Stimulated activated memory B cell treated with anti-CD40 and anti-IgM and Interleukin-4, amounts not matched to agents 10 μg/mL and 1 μg/mL and 100 μg/mL, for 72 hours (primary cell): ENCODE data around the gene SLC25A6.
"Not testable (repeated sequence)": the region's sequence is repeated elsewhere in the genome, so short reads cannot be mapped to it uniquely, and the experiment has no call there.

Experiments used
- ATAC-seq: fragments of 150-1000 bp; cut with Tn5 transposase; 2 replicates; pipeline ENCODE4 v1.10.0; 2021
- H3K27ac Mint-ChIP-seq: one replicate; pipeline ENCODE4 v1.8.0; 2022; ENCODE audit warnings: mild to moderate bottlenecking, mixed read lengths
- H3K27me3 Mint-ChIP-seq: one replicate; pipeline ENCODE4 v1.8.0; 2022; ENCODE audit warnings: mixed read lengths
- H3K36me3 Mint-ChIP-seq: one replicate; pipeline ENCODE4 v1.8.0; 2022; ENCODE audit warnings: mixed read lengths
- H3K4me1 Mint-ChIP-seq: one replicate; pipeline ENCODE4 v1.8.0; 2022; ENCODE audit warnings: mixed read lengths
- H3K4me3 Mint-ChIP-seq: one replicate; pipeline ENCODE4 v1.8.0; 2022; ENCODE audit warnings: mild to moderate bottlenecking, moderate library complexity, mixed read lengths
- H3K9me3 Mint-ChIP-seq: one replicate; pipeline ENCODE4 v1.8.0; 2022; ENCODE audit warnings: mixed read lengths

SLC25A6 gene

DNA sequence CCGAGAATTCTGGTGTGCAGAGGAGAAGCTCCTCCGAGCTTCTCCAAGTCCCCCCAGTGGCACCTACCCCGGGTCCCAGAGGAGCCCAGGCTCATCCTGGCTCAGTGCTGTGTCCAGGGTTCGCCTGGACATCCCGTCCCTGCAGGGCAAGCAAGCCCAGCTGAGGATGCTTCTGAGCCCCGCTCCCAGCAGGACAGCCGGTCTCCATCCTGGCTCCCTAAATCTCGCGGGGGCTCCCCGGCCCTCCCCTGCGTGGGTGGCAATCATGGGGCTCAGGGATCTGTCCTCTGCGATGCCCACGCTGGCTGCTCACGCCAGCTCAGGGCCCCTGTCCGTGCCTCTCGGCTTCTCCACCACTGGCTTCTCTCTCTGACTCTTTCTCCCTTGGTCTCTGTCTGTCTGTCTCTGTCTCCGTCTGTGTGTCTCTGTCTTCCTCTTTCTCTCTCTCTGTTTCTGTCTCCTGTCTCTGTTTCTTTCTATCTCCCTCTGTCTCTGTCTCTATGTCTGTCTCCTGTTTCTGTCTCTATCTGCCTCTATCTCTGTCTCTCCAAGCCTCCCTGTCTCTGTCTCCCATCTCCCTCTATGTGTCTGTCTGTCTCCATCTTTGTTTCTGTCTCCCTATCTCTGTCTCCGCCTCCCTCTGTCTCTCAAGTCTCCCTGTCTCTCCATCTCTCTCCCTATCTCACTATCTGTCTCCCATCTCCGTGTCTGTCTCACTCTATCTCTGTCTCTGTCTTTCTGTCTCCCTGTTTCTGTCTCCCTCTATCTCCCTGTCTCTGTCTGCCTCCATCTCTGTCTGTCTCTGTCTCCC is 27.8 kb upstream of the SLC25A6 start:
- Mint-ChIP-seq H3K4me1 (peaks cover 10% of the 10 kb centered on the region), H3K27me3 (no peaks in the 10 kb centered on the region), H3K27ac (peak overlapping the region; percentile 52), H3K9me3 (peaks cover 22% of the 10 kb centered on the region), H3K4me3 (no peak overlapping the region), H3K36me3 (peaks cover 51% of the 10 kb centered on the region)
- ATAC-seq = no peak

DNA sequence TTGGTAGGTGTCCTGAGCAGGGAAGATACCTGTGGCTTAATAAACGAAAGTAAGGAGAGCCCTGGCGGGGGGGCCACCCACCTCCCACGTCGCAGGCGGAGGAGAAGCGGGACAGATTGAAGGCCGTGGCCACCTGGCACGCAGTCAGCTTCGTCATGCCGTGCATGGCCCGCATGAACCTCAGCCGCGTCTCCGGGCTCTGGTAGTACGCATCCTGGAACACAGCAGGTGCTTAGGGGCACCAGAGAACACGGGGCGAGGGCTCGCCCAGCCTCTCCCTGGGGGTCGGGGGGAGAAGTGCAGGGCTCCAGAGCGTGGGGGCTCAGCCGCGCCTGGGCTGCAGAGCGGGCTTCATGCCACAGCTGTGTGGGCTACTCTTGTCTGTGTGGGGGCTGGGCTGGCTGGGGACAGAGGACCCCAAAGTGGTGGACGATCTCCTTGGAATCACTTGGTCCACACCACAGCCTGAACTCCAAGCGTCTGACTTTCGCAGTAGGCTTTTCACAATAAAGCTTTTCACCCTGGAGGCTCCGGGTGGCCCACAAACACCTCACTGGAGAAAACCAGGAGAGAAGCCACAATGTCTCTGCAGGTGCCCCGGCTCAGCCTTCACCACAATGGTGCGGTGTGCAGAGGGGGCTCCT is 27.1 kb upstream of the SLC25A6 start:
- Mint-ChIP-seq H3K27ac (no peak overlapping the region), H3K36me3 (peaks cover 48% of the 10 kb centered on the region), H3K27me3 (no peaks in the 10 kb centered on the region), H3K4me3 (no peak overlapping the region), H3K9me3 (peaks cover 14% of the 10 kb centered on the region), H3K4me1 (peaks cover 13% of the 10 kb centered on the region)
- no peak for ATAC-seq

DNA sequence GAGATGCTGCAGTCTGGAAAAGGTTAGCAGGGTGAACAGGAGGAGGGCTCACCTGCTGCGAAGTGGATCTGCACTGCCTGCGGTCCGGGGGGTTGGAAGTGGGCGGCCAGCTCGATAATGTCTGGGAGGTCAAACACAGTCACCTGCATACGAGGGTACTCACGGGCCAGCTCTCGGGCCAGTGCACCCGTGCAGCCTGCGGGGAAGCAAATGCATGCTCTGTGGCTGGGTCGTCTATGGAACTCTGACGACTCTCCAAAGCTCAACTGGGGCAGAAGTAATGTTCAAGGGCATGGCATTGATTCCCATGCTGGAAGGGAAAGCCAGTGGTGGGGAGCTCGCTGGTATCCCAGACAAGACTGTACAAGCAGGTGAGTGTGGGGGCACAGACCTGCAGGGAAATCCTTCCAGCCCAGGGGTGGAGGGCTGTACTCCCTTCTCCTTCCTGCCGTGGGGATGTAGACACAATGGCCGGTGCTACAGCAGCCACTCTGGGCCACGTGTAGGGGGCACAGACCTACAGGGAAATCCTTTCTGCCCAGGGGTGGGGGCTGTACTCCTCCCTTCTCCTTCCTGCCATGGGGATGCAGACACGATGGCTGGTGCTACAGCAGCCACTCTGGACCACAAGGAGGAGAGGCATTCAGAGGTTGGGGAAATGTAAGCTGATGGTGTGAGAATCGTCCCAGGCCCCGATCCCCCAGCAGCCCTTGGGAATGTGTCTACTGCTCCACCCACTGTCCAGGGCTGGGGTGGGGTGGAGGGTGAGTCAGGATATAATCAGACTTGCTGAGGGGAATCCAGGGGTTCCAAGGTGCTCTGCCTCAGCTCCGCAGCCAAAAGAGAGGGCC is 26.2 kb upstream of the SLC25A6 start:
- ATAC-seq = no peak
- H3K4me3 Mint-ChIP-seq = no peak overlapping the region
- no peak overlapping the region for H3K27ac Mint-ChIP-seq
- peaks cover 48% of the 10 kb centered on the region for H3K36me3 Mint-ChIP-seq
- H3K9me3 Mint-ChIP-seq = peaks cover 6% of the 10 kb centered on the region
- H3K27me3 Mint-ChIP-seq = no peaks in the 10 kb centered on the region
- peaks cover 17% of the 10 kb centered on the region for H3K4me1 Mint-ChIP-seq

DNA sequence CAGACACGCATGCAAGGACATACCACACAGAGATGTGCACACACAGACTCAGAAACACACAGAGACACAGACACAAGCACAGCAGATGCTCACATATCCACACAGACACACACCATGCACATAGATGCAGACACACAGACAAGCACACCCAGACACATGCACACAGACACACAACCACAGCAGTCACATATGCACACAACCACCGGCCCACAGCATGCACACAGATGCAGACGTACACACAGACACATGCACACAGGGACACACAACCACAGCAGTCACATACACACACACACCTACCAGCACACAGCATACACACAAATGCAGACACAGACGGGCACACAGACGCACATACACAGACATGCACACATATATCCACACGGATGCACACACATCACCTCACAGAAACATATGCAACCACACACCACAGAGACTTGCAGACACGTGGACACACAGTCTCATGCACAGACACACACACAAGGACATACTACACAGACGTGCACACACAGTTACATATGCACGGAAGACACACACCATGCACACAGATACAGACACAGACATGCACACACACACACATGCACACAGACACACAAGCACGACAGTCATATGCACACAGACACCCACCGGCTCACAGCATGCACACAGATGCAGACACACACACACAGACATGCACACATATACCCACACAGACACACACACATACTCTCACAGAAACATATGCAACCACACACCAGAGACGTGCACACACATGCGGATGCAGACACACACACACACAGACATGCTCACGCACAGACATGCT is 25.2 kb upstream of the SLC25A6 start:
- H3K27me3 Mint-ChIP-seq = no peaks in the 10 kb centered on the region
- peaks cover 17% of the 10 kb centered on the region for H3K4me1 Mint-ChIP-seq
- no peak overlapping the region for H3K27ac Mint-ChIP-seq
- no peak for ATAC-seq
- H3K9me3 Mint-ChIP-seq = peaks cover 6% of the 10 kb centered on the region
- H3K36me3 Mint-ChIP-seq = peaks cover 46% of the 10 kb centered on the region
- H3K4me3 Mint-ChIP-seq = no peak overlapping the region

DNA sequence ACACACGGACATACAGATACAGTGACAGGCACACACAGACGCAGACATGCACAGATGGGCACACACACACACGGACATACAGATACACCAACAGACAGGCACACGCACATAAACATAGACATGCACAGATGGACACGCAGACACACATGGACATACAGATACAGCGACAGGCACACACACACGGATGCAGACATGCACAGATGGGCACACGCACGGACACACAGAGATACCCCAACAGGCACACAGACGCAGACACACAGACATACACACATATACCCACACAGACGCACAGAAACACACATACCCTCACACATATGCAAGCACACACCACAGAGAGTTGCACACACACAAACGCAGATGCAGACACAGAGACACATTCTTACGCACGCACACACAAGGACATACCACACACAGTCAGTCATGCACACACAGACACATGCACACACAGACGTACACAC is 24.4 kb upstream of the SLC25A6 start:
- Mint-ChIP-seq H3K4me1 (peaks cover 17% of the 10 kb centered on the region), H3K4me3 (no peak overlapping the region), H3K9me3 (peaks cover 6% of the 10 kb centered on the region), H3K27ac (no peak overlapping the region), H3K36me3 (peaks cover 38% of the 10 kb centered on the region), H3K27me3 (no peaks in the 10 kb centered on the region)
- no peak for ATAC-seq

DNA sequence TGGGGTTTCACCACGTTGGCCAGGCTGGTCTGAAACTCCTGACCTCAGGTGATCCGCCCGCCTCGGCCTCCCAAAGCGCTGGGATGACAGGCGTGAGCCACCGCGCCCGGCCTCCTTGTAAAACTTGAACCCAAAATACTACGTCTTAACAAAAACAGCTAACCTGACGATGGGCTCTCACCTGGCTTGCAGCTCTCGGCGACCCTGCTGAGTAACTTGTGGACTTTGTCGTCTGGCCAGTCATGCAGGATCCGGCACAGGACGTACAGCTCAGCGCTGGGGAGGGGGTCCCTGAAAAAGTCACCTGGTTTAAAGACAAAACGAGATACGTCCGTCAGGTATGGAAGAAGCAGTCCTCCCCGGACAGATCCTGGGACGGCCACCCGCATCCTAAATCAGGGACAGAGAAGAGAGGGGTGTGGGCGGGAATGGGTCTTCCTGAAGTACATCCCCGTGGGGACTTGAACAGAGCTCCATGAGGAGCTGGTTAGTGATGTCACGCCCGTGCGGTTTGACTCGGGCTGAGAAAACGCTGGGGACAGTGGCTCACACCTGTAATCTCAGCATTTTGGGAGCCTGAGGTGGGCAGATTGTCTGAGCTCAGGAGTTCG is 20.7 kb upstream of the SLC25A6 start:
- H3K36me3 Mint-ChIP-seq = peaks cover 27% of the 10 kb centered on the region
- H3K27ac Mint-ChIP-seq = no peak overlapping the region
- H3K4me3 Mint-ChIP-seq = no peak overlapping the region
- H3K4me1 Mint-ChIP-seq = peaks cover 7% of the 10 kb centered on the region
- no peaks in the 10 kb centered on the region for H3K27me3 Mint-ChIP-seq
- H3K9me3 Mint-ChIP-seq = no peaks in the 10 kb centered on the region
- ATAC-seq = no peak

DNA sequence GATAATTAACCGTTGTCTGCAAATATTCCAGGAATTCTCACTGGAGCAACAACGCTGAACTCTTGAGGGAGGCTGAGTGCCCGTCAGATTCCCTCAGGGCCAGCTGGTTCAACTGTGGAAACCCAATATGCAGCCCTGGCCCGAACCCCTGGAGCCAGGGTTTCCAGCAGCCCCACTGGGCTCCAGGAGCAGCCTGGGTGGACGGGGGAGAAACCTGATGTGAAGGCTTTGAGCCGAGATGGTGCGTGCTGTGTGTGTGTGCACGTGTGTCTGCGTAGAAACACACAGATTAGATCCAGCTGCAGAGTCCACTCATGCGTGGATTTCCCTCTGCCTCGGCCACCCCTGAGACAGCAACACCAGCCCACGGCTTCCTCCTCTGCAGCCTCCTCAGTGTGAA is 19.4 kb upstream of the SLC25A6 start:
- H3K27ac Mint-ChIP-seq = no peak overlapping the region
- H3K4me1 Mint-ChIP-seq = peaks cover 7% of the 10 kb centered on the region
- no peak overlapping the region for H3K4me3 Mint-ChIP-seq
- peaks cover 27% of the 10 kb centered on the region for H3K36me3 Mint-ChIP-seq
- H3K9me3 Mint-ChIP-seq = no peaks in the 10 kb centered on the region
- H3K27me3 Mint-ChIP-seq = no peaks in the 10 kb centered on the region
- ATAC-seq = no peak

DNA sequence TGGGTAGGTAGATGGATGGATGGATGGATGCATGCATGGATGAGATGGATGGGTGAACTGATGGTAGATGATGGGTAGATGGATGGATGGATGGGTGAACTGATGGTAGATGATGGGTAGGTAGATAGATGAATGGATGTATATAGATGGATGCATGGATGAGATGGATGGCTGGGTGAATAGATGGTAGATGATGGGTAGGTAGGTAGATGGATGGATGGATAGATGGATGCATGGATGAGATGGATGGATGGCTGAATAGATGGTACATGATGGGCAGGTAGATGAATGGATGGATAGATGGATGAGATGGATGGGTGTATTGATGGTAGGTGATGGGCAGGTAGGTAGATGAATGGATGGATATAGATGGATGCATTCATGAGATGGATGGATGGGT is 15.1 kb upstream of the SLC25A6 start:
- Mint-ChIP-seq H3K27ac (no peak overlapping the region), H3K9me3 (no peaks in the 10 kb centered on the region), H3K36me3 (peaks cover 6% of the 10 kb centered on the region), H3K4me1 (no peaks in the 10 kb centered on the region), H3K4me3 (no peak overlapping the region), H3K27me3 (no peaks in the 10 kb centered on the region)
- ATAC-seq = no peak

DNA sequence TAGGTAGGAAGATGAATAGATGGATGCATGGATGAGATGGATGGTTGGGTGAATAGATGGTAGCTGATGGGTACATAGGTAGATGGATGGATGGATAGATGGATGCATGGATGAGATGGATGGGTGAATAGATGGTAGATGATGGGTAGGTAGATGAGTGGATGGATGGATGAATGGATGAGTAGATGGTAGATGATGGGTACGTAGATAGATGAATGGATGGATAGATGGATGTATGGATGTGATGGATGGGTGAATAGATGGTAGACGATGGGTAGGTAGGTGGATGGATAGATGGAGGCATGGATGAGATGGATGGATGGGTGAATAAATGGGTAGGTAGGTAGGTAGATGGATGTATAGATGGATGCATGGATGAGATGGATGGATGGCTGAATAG is 13.9 kb upstream of the SLC25A6 start:
- H3K9me3 Mint-ChIP-seq, H3K4me1 Mint-ChIP-seq, H3K27ac Mint-ChIP-seq, H3K27me3 Mint-ChIP-seq, H3K36me3 Mint-ChIP-seq, ATAC-seq, H3K4me3 Mint-ChIP-seq: not testable (repeated sequence)

DNA sequence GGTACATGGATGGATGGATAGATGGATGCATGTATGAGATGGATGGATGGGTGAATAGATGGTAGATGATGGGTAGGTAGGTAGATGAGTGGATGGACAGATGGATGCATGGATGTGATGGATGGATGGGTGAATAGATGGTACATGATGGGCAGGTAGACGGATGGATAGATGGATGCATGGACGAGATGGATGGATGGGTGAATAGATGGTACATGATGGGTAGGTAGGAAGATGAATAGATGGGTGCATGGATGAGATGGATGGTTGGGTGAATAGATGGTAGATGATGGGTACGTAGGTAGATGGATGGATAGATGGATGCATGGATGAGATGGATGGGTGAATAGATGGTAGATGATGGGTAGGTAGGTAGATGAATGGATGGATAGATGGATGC is 12.0 kb upstream of the SLC25A6 start:
- ATAC-seq, H3K27me3 Mint-ChIP-seq, H3K9me3 Mint-ChIP-seq, H3K36me3 Mint-ChIP-seq, H3K4me1 Mint-ChIP-seq, H3K27ac Mint-ChIP-seq, H3K4me3 Mint-ChIP-seq: not testable (repeated sequence)

DNA sequence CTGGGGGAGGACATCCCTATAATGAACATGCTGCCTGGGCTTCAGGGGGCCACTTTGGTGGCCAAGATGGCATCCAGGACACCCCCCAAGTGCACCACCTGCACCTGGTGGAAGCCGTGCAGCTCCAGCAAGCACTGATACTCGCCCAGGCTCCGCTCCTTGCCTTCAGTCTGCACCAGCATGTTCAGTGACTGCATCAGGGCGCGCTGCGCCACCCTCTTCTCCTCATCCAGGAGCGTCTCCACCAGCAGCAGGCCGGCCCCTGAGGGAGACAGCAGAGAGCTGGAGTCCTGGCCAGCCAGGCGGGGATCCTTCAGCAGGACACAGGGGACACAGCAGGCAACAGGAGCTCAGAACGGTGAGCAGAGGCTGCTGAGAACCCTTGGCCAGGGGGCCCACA is 11.3 kb upstream of the SLC25A6 start:
- no peaks in the 10 kb centered on the region for H3K27me3 Mint-ChIP-seq
- H3K9me3 Mint-ChIP-seq = no peaks in the 10 kb centered on the region
- no peak overlapping the region for H3K27ac Mint-ChIP-seq
- ATAC-seq = no peak
- H3K36me3 Mint-ChIP-seq = no peaks in the 10 kb centered on the region
- no peak overlapping the region for H3K4me3 Mint-ChIP-seq
- no peaks in the 10 kb centered on the region for H3K4me1 Mint-ChIP-seq

DNA sequence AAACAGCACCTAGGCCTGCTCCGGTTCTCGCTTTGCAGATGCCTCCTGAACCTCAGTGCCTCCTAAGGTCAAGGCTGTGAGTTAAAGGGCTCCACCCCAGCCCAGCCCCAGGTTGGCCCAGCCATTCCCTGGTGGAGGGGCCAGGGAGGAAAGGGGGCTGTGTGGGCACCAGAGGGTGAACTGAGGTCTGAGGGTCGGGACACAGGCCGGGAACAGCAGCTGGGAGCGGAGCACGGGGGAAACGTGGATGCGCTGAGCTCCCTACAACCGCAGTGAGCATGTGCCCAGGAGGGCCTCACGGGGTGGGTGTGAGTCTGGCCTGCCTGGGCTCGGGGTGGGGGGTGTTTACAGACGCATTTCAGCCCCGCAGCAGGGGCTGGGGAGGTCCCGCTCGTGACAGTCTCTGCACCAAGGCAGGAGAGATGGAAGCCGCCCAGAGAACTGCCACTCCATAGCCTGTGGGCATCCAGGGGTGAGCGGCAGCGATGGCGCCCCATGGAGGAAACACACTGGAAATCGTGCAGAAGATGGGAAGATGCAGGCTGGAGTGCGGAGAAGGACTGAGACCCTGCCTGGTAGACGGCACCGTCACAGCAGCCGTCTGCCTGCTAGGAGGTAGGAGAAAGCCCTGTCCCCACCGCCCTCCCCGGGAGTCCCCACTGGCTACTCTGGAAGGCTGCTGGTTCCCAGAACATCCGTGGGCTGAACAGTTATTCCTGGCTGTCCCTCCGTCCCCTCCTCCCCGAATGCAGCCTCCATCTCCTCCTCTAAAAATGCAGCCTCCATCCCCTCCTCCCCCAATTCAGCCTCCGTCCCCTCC is 9.9 kb upstream of the SLC25A6 start:
- Mint-ChIP-seq H3K4me1 (no peaks in the 10 kb centered on the region), H3K27me3 (no peaks in the 10 kb centered on the region)

DNA sequence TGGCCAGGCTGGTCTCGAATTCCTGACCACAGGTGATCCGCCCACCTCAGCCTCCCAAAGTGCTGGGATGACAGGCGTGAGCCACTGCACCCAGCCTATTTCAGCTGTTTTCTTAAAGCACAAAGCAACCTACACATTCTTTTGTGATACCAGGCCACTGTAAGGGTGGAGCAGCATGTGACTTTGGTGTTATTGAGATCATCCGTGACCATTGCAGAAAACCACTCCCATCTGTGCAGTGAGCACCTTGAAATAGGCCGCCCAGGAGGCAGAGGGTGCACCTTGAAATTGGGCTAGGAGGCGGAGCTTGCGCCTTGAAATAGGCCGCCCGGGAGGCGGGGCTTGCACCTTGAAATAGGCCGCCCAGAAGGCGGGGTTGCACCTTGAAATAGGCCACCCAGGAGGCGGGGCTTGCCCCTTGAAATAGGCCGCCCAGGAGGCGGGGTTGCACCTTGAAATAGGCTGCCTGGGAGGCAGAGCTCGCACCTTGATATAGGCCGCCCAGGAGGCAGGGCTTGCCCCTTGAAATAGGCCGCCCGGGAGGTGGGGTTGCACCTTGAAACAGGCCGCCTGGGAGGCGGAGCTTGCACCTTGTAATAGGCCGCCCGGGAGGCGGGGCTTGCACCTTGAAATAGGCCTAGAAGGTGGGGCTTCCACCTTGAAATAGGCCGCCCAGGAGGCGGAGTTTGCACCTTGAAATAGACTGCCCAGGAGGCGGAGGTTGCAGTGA is 9.0 kb upstream of the SLC25A6 start:
- peaks cover 5% of the 10 kb centered on the region for H3K4me1 Mint-ChIP-seq
- no peak overlapping the region for H3K27ac Mint-ChIP-seq
- H3K36me3 Mint-ChIP-seq = peaks cover 11% of the 10 kb centered on the region
- no peak overlapping the region for H3K4me3 Mint-ChIP-seq
- H3K9me3 Mint-ChIP-seq = peaks cover 1% of the 10 kb centered on the region
- H3K27me3 Mint-ChIP-seq = no peaks in the 10 kb centered on the region
- ATAC-seq = no peak

More for the DNA sequence above, 9.9 kb upstream of the SLC25A6 start:
- Mint-ChIP-seq H3K4me3 (no peak overlapping the region), H3K27ac (no peak overlapping the region), H3K36me3 (peaks cover 2% of the 10 kb centered on the region), H3K9me3 (no peaks in the 10 kb centered on the region)
- ATAC-seq = no peak
